ENCODE data around the gene GNGT1.

Gene GNGT1

DNA sequence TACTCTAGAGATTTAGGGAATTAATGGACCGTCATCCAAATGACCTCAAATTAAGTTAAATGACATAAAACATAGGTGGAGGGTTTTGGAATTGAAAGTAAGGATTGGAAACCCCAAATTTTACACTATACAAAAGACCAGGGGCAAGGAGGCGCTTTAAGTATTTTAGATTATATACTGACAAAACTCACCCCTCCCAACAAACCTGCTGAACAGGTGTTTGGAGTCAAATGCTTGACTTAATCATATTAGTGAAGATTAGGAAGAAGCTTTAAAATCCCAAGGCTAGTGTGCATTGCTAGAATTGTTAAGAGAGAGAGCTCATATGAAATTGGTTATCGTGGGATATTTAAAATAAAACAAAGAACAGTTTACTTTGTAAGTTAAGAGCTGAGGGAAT is at the start of gene GNGT1:
Gene GNGT1 (plus strand): TSS at position 301 of the 400 bp plus-strand sequence. CDS start 180 bp downstream, outside the sequence.
- no peak within 1 kb of the TSS for H3K27ac Mint-ChIP-seq
- H3K4me3 Mint-ChIP-seq = no peak within 1 kb of the TSS
- no peaks in the 10 kb centered on the region for H3K36me3 Mint-ChIP-seq (ENCODE audit: low read depth)
- H3K9me3 Mint-ChIP-seq = no peaks in the 10 kb centered on the region
- no peak for TF ChIP-seq CTCF (IDR thresholded peaks at IDR 0.05; ENCODE audit: unreplicated experiment in 3 of 3)
- peaks cover 18% of the 10 kb centered on the region for H3K4me1 Mint-ChIP-seq
- no peaks in the 10 kb centered on the region for H3K27me3 Mint-ChIP-seq (ENCODE audit: low read depth)

- H3K4me1 Mint-ChIP-seq = no peaks in the 10 kb centered on the region
- H3K9me3 Mint-ChIP-seq = no peaks in the 10 kb centered on the region
- H3K27ac Mint-ChIP-seq = no peak overlapping the region
- no peaks in the 10 kb centered on the region for H3K27me3 Mint-ChIP-seq (ENCODE audit: low read depth)
- H3K4me3 Mint-ChIP-seq = no peak overlapping the region
- no peaks in the 10 kb centered on the region for H3K36me3 Mint-ChIP-seq (ENCODE audit: low read depth)
- TF ChIP-seq CTCF (IDR thresholded peaks at IDR 0.05; ENCODE audit: unreplicated experiment in 3 of 3) = no peak
Measured at GRCh38 chr7:93858857-93859256, 47.5 kb upstream of the GNGT1 start.

- no peak for TF ChIP-seq CTCF (IDR thresholded peaks at IDR 0.05; ENCODE audit: unreplicated experiment in 3 of 3)
- Mint-ChIP-seq H3K4me3 (no peak overlapping the region), H3K27me3 (ENCODE audit: low read depth) (no peaks in the 10 kb centered on the region), H3K27ac (no peak overlapping the region), H3K36me3 (ENCODE audit: low read depth) (no peaks in the 10 kb centered on the region), H3K4me1 (no peaks in the 10 kb centered on the region), H3K9me3 (no peaks in the 10 kb centered on the region)
Measured at GRCh38 chr7:93860261-93860660, 46.1 kb upstream of the GNGT1 start.

GRCh38 chr7:93861325-93861949 is 44.9 kb upstream of the GNGT1 start:
- Mint-ChIP-seq H3K27me3 (ENCODE audit: low read depth) (no peaks in the 10 kb centered on the region), H3K36me3 (ENCODE audit: low read depth) (no peaks in the 10 kb centered on the region)

GRCh38 chr7:93862651-93863050 is 43.7 kb upstream of the GNGT1 start:
- no peak for TF ChIP-seq CTCF (IDR thresholded peaks at IDR 0.05; ENCODE audit: unreplicated experiment in 3 of 3)
- no peaks in the 10 kb centered on the region for H3K4me1 Mint-ChIP-seq
- H3K4me3 Mint-ChIP-seq = no peak overlapping the region
- H3K36me3 Mint-ChIP-seq (ENCODE audit: low read depth) = no peaks in the 10 kb centered on the region
- H3K9me3 Mint-ChIP-seq = no peaks in the 10 kb centered on the region
- no peaks in the 10 kb centered on the region for H3K27me3 Mint-ChIP-seq (ENCODE audit: low read depth)
- H3K27ac Mint-ChIP-seq = no peak overlapping the region

More at GRCh38 chr7:93861325-93861949, 44.9 kb upstream of the GNGT1 start:
- no peak overlapping the region for H3K4me3 Mint-ChIP-seq
- no peaks in the 10 kb centered on the region for H3K4me1 Mint-ChIP-seq
- H3K9me3 Mint-ChIP-seq = no peaks in the 10 kb centered on the region
- TF ChIP-seq CTCF (IDR thresholded peaks at IDR 0.05; ENCODE audit: unreplicated experiment in 3 of 3) = peak; percentile 20 to 32 (median 23)
- no peak overlapping the region for H3K27ac Mint-ChIP-seq

- TF ChIP-seq CTCF (IDR thresholded peaks at IDR 0.05; ENCODE audit: unreplicated experiment in 3 of 3) = no peak
- Mint-ChIP-seq H3K9me3 (no peaks in the 10 kb centered on the region), H3K27ac (peak overlapping the region in 1 of 3 experiments; percentile 50), H3K4me3 (no peak overlapping the region), H3K27me3 (ENCODE audit: low read depth) (no peaks in the 10 kb centered on the region), H3K4me1 (no peaks in the 10 kb centered on the region), H3K36me3 (ENCODE audit: low read depth) (no peaks in the 10 kb centered on the region)
Measured at GRCh38 chr7:93866886-93867285, 39.5 kb upstream of the GNGT1 start.

Measured in nephron (organoid).